Myocyte (in vitro differentiated cells): ENCODE data around the gene LSP1. TPM values are rescaled to one million over a fixed set of nuclear protein-coding genes. Genes with fewer than 3 reads are reported as not detected.
"Not testable (repeated sequence)": the region's sequence is repeated elsewhere in the genome, so short reads cannot be mapped to it uniquely, and the experiment has no call there.

Source experiments
- DNase-seq: peaks from one replicate; pipeline ENCODE4 v3.0.0-alpha.2; 2012; ENCODE audit warnings: low read depth
- polyA plus RNA-seq: library from polyadenylated mRNA; unstranded; fragments of >200 nt; gene quantifications from one replicate; pipeline ENCODE4 v1.2.1, GENCODE V29; 2012; ENCODE audit warnings: missing spikeins
- total RNA-seq: library from RNA; depleted of rRNA; stranded (reverse); fragments of >200 nt; gene quantifications from 2 replicates; pipeline ENCODE4 v1.2.3, GENCODE V29; 2014

Gene LSP1, protein sequence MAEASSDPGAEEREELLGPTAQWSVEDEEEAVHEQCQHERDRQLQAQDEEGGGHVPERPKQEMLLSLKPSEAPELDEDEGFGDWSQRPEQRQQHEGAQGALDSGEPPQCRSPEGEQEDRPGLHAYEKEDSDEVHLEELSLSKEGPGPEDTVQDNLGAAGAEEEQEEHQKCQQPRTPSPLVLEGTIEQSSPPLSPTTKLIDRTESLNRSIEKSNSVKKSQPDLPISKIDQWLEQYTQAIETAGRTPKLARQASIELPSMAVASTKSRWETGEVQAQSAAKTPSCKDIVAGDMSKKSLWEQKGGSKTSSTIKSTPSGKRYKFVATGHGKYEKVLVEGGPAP
- total RNA-seq: 407 and 468 TPM in 2 replicates
- polyA plus RNA-seq: 192 TPM

DNA sequence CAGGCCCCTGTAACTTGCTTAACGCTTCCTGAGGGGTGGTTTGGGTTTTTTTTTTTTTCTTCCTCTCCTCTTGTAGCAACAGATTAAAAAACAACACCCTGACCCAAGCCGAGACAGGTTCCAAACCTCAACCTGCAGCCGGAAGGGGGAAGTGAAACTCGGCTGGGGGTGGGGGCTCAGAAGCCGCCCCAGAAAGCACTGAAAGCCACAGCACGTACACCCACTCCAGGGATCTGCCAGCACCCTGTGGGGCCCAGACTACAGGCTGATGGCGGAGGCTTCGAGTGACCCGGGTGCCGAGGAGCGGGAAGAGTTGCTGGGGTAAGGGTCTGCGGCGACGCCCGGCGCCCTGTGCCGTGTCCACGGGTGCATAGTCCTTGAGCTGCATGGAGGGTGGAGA, at the start of gene LSP1:
TSS of gene LSP1 (plus strand) at position 208 of the 400 bp plus-strand sequence. CDS start at position 269, 61 bp downstream.
- no peak for DNase-seq

DNA sequence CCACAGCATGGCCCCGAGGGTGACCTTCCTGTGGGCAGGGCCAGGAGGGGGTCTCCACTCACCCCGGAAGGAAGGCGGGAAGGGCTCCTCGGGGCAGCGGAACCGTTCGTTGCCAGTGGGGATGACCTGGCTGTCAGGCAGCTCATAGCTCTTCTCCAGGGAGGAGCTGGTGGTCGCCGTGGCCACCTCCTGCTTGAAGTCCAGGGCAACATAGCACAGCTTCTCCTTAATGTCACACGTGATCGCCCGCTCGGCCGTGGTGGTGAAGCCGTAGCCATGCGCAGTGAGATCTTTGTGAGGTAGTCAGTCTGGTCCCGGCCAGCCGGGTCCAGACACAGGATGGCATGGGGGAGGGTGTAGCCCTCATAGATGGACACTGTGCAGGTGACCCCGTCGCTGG, 49.6 kb upstream of the LSP1 start:
- DNase-seq: no peak

DNA sequence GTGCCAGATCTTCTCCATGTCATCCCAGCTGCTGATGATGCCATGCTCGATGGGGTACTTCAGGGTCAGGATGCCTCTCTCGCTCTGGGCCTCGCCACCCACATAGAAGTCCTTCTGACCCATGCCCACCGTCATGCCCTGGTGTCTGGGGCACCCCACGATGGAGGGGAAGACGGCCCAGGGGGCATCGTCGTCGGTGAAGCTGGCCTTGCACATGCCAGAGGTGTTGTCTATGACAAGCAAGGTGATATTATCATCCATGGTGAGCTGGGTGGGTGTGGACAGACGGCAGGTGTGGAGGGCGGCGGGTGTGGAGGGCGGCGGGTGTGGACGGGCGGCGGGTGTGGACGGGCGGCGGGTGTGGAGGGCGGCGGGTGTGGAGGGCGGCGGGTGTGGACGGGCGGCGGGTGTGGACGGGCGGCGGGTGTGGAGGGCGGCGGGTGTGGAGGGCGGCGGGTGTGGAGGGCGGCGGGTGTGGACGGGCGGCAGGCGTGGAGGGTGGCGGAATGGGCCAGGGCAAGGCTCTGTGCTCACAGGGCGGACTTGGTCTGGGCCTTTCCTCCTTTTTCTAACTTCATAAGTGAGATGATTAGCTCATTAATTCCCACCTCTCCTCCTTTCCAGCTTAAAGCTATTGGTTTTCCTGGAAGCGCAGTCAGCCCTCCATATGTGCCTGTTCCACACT, 48.9 kb upstream of the LSP1 start:
- not testable (repeated sequence) for DNase-seq

DNA sequence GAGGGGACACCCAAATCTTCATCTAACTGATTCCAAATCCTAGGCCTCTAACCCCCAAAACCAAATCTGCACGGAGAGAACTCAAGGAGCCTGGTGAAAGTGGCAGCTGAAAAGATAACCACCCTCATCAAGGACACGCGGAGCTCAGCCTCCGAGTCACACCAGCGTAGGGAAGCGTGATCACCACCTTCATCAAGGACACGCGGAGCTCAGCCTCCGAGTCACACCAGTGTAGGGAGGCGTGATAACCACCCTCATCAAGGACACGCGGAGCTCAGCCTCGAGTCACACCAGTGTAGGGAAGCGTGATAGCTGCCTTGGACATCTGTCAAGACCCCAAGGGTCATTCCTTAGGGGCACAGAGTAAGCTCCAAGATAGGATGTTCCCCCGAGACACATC, 47.4 kb upstream of the LSP1 start:
- DNase-seq: no peak

DNA sequence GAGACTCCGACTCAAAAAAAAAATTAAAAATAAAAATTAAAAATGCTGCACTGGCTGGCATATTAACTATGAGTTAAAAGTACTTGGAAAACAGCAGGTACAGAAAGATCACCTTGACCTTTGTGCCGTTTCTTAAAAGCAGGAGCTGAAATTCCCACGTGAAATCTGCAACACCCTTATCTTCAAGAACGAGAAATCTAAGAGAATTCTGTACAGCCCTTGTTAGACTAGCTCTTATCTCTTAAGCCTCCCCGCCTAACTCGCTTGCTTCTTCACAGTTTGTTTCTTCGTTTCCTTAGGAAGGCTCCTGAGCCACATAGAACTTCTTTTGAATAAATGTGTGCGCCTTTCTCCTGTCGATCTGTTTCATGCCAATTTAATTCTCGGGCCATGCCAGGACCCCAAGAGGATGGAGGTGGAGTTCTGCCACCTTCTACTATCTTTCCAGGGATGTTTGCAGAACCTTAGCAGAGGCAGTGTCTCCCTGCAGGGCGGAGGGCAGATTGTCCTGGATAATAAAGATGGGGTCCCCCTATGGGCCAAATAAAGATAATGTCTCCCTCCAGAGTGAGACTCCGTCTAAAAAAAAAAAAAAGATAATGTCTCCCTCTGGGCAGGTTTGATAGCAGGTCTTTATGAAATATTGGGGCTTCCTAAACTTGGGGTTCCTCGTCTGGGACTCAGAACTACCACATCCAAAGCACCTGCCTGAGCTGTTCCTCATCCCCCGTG, 45.5 kb upstream of the LSP1 start:
- DNase-seq: no peak

DNA sequence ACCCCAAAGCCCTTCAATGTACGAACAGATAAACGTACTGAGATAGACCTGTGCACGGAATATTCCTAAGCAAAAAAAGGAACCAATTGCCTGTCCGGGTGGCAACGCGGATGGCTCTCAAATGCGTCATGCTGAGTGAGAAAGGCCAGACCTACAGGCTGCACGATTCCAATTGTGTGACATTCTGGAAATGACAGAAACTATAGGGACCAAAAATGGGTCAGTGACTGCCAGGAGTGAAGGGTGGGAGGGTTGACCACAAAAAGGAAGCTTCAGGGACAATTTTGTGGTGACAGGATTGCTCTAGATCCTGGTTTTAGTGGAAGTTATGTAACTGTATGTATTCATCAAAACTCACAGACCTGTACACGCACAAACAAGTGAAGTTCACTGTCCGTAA, 42.1 kb upstream of the LSP1 start:
- no peak for DNase-seq

DNA sequence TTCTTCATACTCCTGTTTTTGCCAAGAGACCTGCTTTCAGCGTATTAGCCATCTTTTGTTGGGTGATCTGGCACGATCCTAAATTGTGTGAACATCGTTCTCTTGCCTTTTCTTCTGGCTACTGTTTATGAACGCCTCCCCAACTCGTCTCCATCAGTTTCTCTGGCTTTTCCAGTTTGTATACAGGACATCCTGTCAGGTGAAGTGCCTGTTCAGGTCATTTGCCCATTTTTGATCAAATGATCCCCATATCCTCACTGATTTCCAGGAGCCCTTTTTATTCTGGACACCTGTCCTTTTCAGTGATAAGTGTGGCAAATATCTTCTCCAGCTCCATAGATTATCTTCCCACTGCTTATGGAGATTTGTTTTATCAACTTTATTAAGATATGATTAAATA, 40.6 kb upstream of the LSP1 start:
- DNase-seq: no peak

DNA sequence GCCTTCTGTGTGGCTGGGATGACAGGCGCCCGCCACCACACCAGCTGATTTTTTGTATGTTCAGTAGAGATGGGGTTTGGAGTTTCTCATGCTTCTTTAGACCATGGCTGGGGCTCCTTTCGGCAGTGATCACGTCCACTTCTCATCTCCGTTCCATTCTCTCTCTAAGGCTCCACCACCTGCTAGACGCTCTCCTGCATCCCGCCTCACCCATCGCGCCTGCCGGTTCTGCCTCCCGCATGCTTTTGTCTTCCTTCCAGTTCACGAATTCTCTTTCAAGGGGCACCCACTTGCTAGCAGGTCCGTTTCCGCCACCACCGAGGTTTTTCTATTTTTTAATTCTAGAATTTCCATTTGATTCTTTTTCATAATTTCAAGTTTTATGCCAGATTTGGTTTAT, 40.1 kb upstream of the LSP1 start:
- no peak for DNase-seq

DNA sequence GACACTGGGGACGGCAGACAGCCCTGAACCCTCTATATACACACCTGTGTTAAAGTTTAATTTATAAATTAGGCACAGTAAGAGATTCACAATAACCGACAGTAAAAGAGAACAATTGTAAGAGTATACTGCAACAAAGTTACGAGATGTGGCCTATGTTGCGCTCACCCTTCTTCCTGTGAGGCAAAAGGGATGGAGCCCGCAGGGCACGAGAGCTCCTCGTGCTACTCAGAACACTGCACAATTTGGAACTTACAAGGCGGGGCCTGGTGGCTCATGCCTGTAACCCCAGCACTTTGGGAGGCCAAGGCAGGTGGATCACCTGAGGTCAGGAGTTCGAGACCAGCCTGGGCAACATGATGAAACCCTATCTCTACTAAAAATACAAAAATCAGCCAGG, 39.5 kb upstream of the LSP1 start:
- DNase-seq: not testable (repeated sequence)

DNA sequence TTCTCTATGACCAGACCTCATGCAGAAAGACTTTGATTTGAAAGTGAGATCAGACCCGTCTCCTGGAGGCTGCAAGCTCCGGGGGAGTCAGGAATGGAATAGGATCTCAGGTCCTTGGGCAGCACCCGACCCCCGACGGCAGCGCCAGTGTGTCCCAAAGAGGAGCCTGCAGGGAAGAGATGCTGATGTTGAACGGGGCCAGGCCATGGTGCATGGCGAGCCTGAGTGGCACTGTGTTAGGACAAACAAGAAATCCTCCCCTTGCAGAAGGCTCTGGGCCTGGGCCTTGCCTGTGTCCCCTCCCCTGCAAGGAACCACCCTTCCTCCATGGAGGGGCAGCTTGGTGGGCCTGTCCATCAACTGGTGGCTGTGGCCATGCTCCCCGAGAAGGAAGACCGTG, 38.2 kb upstream of the LSP1 start:
- no peak for DNase-seq

DNA sequence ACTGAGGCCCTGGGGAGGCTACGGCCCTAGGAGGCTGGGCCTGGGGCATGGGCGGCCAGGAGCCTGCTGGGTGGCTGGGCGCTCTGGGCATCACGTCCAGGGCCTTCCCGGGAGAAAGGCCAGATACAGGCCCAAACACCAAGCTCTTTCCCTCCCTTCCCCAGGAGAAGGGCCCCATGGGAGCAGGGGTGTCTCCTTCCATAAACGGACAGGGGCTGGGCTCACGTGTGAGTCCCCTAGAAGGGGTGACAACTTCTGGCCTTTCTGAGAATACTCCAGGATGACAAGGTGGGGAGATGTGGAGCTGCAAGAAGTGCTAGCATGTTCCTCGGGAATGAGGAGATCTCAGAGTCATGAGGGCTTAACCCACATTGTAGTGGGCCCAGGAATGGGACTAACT, 37.6 kb upstream of the LSP1 start:
- DNase-seq: no peak

DNA sequence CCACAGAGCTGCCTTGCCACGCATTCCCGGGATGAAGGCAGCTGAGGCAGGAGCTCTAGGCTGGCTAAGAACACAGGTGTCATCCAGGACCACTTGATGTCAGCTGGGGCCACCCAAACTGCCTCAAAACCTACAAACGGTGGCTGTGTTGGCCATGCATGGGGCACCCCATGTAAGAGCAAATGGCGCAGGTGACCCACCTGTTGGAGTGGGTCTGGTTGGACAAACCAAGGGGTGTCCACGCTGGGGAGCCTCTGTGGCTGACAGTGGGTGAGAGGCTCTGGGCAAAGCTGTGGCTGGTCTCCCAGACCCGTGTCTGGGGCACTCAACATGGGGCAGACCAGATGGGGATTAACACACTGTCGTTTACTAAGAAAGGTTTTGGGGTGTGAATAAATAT, 37.1 kb upstream of the LSP1 start:
- DNase-seq: no peak

DNA sequence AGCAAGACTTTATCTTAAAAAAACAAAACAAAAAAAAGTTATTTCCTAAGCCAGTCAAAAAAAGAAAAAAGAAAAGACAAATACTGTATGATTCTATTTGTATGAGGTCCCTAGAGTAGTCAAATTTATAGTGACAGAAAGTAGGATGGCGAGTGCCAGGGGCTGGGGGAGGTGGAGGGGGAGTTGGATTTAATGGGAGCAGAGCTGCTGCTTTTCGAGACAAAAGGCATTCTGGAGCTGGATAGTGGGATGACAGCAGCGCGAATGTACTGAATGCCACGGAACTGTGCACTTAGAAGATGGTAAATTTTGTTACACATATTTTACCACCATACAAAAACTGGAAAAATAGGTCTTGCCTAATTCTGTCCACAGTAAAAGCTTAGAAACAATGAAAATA, 35.9 kb upstream of the LSP1 start:
- DNase-seq: no peak

DNA sequence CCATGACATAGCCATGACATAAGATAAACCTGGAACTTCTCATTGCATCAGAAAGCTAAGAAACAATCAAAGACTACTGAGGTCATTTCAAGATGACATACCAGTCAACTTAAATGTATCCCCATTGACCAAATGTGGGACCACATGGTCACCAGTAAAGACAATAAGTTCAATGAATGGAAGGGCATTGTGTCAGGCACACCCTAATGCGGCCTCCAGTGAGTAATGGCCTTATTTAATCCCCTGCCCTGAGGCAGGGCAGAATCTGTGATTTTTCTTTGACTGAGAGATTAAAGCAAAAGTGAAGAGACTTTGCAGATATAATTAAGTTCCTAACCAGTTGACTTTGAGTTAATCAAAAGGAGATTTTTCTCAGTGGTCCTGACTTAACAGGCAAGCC, 35.4 kb upstream of the LSP1 start:
- no peak for DNase-seq

DNA sequence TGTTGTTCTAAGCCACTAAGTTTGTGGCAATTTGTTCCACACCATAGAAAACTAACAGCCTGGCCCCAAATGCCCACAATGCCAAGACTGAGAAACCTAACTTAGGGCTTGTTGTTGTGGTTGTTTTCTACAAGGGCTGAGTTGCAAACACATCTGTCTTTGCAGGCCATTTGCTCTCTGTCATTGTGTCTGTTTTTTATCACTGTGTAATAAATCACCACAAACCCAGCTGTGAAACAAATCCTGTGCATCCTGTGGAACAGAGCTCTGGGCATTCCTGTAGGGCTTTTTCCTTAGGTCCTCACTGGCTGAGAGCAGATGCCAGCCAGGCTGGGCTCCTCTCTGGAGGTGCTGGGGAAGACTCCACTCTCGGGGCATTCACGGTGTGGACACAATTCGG, 33.8 kb upstream of the LSP1 start:
- peak; percentile 40 for DNase-seq

DNA sequence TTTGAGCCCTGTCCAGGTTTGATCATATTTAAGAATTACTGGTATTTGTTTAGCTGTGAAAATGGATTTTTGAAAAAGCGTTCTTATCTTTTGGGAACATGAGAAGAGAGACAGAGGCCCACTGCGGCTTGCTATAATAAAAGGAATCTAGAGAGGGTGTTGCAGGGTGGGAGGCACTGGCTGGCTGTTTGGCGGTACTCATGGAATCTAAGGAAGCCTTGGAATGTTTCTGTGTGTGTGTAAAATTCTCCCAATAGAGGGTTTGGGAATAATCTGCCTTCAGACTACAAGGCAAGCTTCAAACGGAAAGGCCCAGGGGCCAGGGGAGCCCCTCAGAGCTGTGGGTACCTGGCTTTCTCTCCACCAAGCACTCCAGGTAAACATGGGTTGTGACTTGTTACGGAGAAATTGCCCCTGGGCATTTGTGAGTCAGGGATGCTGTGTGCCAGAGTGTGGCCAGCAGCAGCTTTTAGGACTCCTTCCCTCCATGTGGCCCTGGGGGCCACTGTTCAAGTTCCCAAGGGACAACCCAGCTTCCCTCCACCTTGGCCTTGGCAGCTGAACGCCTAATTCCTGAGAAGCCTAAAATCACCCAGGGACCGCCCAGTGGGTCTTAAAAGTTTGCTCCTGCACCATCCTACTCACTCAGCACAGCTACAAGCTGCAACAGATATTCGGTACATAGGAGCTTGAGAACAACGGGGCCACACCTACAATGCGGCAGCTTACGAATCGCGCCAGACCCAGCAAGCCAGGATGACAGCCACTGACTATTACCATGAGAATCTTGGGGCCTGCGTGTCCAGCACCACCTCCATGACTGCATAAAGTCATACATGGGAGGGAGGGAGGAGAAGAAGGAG, 32.2 kb upstream of the LSP1 start:
- DNase-seq: peak; percentile 44

DNA sequence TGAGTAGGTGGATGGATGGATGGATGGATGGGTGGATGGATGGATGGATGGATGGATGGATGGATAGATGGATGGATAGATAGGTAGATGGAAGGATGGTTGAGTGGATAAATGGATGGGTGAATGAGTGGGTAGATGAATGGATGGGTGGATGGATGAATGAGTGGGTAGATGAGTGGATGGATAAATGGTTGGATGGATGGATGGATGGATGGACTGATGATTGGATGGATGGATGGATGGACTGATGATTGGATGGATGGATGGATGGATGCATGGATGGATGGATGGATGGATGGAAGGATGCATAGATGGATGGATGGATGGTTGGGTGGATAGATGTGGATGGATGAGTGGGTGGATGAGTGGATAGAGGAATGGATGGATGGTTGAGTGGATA, 31.3 kb upstream of the LSP1 start:
- DNase-seq: no peak

DNA sequence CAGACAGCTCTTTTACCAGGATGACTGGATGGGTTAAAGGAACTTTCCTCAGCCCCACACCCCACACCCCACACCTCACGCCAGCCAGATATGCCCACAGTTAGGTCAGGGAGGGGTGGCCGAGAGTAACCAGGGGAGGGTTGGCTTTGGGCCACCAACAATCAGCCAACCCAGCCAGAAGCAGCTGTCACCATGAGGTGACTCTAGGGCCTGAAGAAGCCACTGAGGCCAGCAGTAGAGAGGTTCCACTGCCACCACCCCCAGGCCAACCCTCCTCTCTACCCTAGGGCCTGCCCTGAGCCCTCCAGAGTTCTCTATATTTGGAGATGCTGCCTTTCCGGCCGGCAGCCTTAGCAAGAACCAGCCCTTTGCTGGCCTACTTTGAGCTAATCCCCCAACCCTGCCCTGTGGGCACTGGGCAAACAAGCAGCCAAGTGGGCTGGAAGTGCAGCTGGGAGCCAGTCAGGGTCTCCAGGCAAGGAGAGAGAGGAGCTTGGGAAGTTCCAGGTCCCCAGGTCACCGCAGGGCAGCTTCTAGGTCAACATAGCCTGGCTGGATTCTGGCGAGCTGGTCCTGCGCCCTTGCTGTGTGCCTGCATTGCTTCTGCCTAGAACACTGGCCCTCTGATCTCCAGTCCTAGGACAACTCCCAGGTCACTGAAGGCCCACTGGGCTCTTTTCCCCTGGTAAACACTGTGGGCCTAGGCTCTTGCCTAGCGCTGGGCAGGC, 30.1 kb upstream of the LSP1 start:
- peak; percentile 93 for DNase-seq

DNA sequence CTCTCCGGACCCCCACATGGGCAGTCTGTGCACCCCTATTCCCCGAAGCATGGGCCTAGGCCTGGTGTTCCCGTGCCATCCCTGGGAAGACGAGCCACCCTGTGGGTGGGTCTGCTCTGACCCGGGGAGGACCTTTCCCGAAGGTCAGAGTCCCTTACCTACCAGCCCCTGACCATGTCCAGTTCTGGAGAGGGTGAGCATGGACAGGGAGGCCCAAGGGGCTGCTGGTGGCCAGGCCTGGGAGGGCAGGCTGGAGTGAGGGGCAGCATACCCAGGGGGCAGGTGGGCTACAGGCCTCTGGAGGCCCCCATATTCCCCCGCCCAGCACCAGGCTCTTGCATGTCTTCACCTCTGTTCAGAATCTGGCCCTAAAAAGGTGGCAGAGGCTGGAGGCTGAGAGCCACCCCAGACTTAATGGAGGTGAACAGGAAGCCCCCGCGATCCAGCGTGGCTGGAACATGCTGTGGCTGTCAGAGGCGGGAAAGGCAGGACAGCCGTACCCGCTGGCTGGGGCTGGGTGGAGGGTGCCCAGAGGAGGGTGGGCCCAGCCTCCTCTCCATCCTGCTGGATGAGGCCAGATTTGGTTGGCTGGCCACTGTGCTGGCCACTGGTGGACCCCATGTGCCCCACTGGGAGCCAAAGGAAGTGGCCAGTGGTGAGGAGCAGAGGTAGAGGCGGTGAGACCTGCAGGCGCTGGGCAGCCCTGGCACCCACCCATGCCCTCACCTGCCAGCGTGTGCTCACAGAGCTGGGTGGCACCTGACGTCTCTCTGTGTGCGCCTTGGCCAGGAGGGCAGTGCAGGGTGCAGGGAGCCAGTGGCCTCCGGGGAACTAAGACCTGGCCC, 29.3 kb upstream of the LSP1 start:
- DNase-seq: no peak
